GM12878 (cell line): ENCODE results near the gene PPP1R3G. TPM values are rescaled to one million over a fixed set of nuclear protein-coding genes. Genes with fewer than 3 reads are reported as not detected.

Experiments
- BHLHE40 ChIP-seq, 2 experiments: fragments of 450-650 bp in 1 of 2; IDR thresholded peaks; 2 replicates each; pipeline ENCODE4 v1.6.1; 2011 to 2017; ENCODE audit warnings: low read depth in 2 of 2, borderline replicate concordance in 1 of 2, improper control_type of control experiment in 1 of 2, low read length in 1 of 2, mild to moderate bottlenecking in 1 of 2
- BMI1 ChIP-seq: fragments of 450-650 bp; IDR thresholded peaks from 2 replicates; pipeline ENCODE4 v1.6.1; 2016; ENCODE audit warnings: mild to moderate bottlenecking, moderate library complexity, borderline replicate concordance
- CHD1 ChIP-seq: IDR thresholded peaks from 2 replicates; pipeline ENCODE4 v1.6.1; 2012; ENCODE audit warnings: low read depth, low read length, improper control_type of control experiment
- HCFC1 ChIP-seq: fragments of 150-350 bp; IDR thresholded peaks from 2 replicates; pipeline ENCODE4 v1.6.1; 2014; ENCODE audit warnings: low read length
- HDAC6 ChIP-seq: fragments of 200-600 bp; sonication (generic); IDR thresholded peaks from one replicate; pipeline ENCODE4 v1.8.0; 2017; ENCODE audit warnings: antibody characterized with exemption; ENCODE audit not compliant: unreplicated experiment
- KAT2A ChIP-seq: conservative IDR thresholded peaks from 2 replicates; pipeline ENCODE4 v1.6.1; 2011; ENCODE audit warnings: low read depth, low read length; ENCODE audit not compliant: control insufficient read depth
- LARP7 ChIP-seq: fragments of 450-650 bp; IDR thresholded peaks from 2 replicates; pipeline ENCODE4 v1.6.1; 2017; ENCODE audit warnings: mild to moderate bottlenecking
- NBN ChIP-seq: fragments of 450-650 bp; IDR thresholded peaks from 2 replicates; pipeline ENCODE4 v1.6.1; 2016
- NR2C2 ChIP-seq: IDR thresholded peaks from 2 replicates; pipeline ENCODE4 v1.6.1; 2011; ENCODE audit warnings: borderline replicate concordance, low read depth; ENCODE audit not compliant: control insufficient read depth, insufficient read length
- NR2F1 ChIP-seq: fragments of 450-650 bp; conservative IDR thresholded peaks from 2 replicates; pipeline ENCODE4 v1.6.1; 2017; ENCODE audit warnings: mild to moderate bottlenecking
- NRF1 ChIP-seq: conservative IDR thresholded peaks from 2 replicates; pipeline ENCODE4 v1.6.1; 2011; ENCODE audit warnings: mild to moderate bottlenecking, low read depth, low read length, improper control_type of control experiment
- PKNOX1 ChIP-seq: fragments of 450-650 bp; IDR thresholded peaks from 2 replicates; pipeline ENCODE4 v1.6.1; 2016; ENCODE audit warnings: mild to moderate bottlenecking
- POLR2A ChIP-seq: IDR thresholded peaks from 2 replicates; pipeline ENCODE4 v1.6.1; 2011; ENCODE audit warnings: low read depth, mild to moderate bottlenecking, low read length
- RAD21 ChIP-seq: IDR thresholded peaks from 2 replicates; pipeline ENCODE4 v1.6.1; 2011; ENCODE audit warnings: mild to moderate bottlenecking, low read depth, low read length, moderate library complexity; ENCODE audit not compliant: insufficient read depth
- RELB ChIP-seq: fragments of 450-650 bp; IDR thresholded peaks from 2 replicates; pipeline ENCODE4 v1.6.1; 2017; ENCODE audit warnings: low read depth, mild to moderate bottlenecking, moderate library complexity
- RFX5 ChIP-seq: IDR thresholded peaks from 2 replicates; pipeline ENCODE4 v1.6.1; 2011; ENCODE audit warnings: low read depth, low read length, improper control_type of control experiment
- TARDBP ChIP-seq: IDR thresholded peaks from 2 replicates; pipeline ENCODE4 v1.6.1; 2016; ENCODE audit warnings: borderline replicate concordance
- ZBED1 ChIP-seq: IDR thresholded peaks from 2 replicates; pipeline ENCODE4 v1.6.1; 2016; ENCODE audit warnings: borderline replicate concordance
- ZNF217 ChIP-seq: fragments of 450-650 bp; IDR thresholded peaks from 2 replicates; pipeline ENCODE4 v1.6.1; 2017; ENCODE audit warnings: antibody characterized with exemption, mild to moderate bottlenecking
- ZNF592 ChIP-seq: fragments of 450-650 bp; IDR thresholded peaks from 2 replicates; pipeline ENCODE4 v1.6.1; 2017; ENCODE audit warnings: mild to moderate bottlenecking, moderate library complexity
- ZNF687 ChIP-seq: fragments of 450-650 bp; IDR thresholded peaks from 2 replicates; pipeline ENCODE4 v1.6.1; 2017; ENCODE audit warnings: mild to moderate bottlenecking, moderate library complexity
- polyA plus RNA-seq, 11 experiments: library from polyadenylated mRNA; depleted of rRNA in 4 of 11; unstranded in 6 of 11; stranded (reverse) in 5 of 11; fragments of >200 nt; fragmentation: Nextera tagmentation in 4 of 11; fragmentation: Illumina TruSeq in 1 of 11; extraction: Ambion mirVana in 4 of 11; extraction: Trizol in 1 of 11; gene quantifications; 1 replicate in 1 of 11; 2 replicates in 10 of 11; pipeline versions ENCODE4 v1.2.1 to v1.2.3, GENCODE V29; 2011 to 2016; ENCODE audit warnings: inconsistent platforms in 2 of 11, missing spikeins in 2 of 11, low read depth in 1 of 11
- total RNA-seq, 4 experiments: library from RNA; depleted of rRNA in 3 of 4; stranded (reverse); fragments of >200 nt in 3 of 4; fragmentation: Illumina TruSeq in 1 of 4; extraction: Trizol in 1 of 4; gene quantifications; 2 replicates each; pipeline versions ENCODE4 v1.2.1 to v1.2.3, GENCODE V29; 2013 to 2021

Gene PPP1R3G
- total and polyA plus RNA-seq, 10 of the 15 experiments (the other 5 are each of a cell fraction or from before 2014, with no cell fraction given), result 0.01 to 0.10 (median 0.04) TPM; not detected in 4

- no peak for TF ChIP-seq ZNF592
- TF ChIP-seq ZNF217, result no peak
- no peak for TF ChIP-seq HDAC6
- TF ChIP-seq RAD21, result no peak
- no peak for TF ChIP-seq NR2C2
- no peak for TF ChIP-seq POLR2A
- no peak for TF ChIP-seq NR2F1
- TF ChIP-seq BMI1, result no peak
- TF ChIP-seq CHD1, result no peak
- TF ChIP-seq TARDBP, result no peak
- TF ChIP-seq ZBED1, result no peak
- no peak for TF ChIP-seq BHLHE40 (IDR thresholded peaks at IDR 0.05; ENCODE audit: borderline replicate concordance in 1 of 2, low read depth in 2 of 2, low read length in 1 of 2)
- TF ChIP-seq PKNOX1, result no peak
- no peak for TF ChIP-seq KAT2A
- TF ChIP-seq NBN, result no peak
- TF ChIP-seq HCFC1, result no peak
- TF ChIP-seq LARP7, result no peak
- TF ChIP-seq RELB, result no peak
- TF ChIP-seq ZNF687, result no peak
- no peak for TF ChIP-seq NRF1
- TF ChIP-seq RFX5, result no peak
Observed at GRCh38 chr6:5072440-5072839, 12.7 kb upstream of the PPP1R3G start (continued).
